Activated T-cell treated with anti-CD3 and anti-CD28 coated beads for 4 hours (primary cell): Measurements from ENCODE around the gene ABCC11.

Experiments used
- DNase-seq: peaks from one replicate; pipeline ENCODE4 v3.0.0-alpha.2; 2020

ABCC11 gene

DNA sequence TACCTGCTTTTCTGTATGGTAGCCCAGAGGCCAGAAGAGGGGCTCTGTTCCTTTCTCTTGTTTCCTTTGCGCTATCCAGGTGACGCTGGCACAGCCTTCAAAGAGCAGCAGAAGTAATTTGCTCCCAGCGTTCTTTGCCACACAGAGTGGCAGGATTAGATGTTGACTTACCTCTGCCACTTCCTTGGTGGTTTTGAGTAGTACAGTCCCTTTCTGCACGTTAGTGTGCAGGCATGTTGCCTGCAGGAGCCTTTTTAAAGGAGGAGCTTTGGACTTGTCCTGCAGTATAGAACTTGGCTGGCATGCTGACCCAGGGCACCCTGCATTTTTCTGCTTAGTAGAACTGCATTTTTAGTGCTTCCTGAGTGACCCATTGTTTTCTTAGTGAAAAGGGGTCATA is at the start of gene ABCC11:
TSS of gene ABCC11 (minus strand) at position 229 of the 400 bp plus-strand sequence. CDS start 15,618 bp downstream, outside the sequence.
- no peak for DNase-seq

DNA sequence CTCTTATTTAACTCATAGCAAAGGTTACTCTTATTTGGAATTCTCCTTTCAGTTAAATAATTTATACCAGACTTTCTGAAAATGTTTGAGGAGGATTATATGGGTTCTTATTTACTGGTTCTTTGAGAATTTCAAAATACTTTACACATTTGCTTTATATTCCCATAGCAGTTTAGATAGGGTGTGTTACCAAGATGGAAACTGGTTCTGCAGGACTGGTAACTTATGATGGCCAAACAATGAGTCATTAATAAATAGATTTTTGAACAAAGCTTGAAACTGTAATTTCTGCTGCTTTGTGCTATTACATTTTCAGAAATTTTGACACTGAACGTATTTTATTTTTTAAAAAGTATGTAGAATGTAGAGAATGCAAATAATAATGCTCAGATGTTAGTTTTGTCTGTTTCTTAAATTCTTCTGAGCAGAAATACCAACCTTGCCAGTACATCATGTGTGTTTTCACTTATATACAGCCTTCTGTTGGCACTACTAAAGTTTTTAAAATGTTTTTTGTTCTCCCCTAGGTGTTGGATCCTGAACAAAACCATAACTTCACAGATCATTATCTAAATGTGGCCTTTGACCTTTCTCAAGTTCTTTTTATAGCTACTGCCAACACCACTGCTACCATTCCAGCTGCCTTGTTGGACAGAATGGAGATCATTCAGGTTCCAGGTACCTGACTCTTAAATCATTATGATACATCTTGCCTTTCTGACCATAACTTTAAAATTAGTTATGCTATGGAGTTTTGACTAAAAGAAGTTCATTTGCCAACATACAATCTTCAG is 48.3 kb upstream of the ABCC11 start:
- no peak for DNase-seq

DNA sequence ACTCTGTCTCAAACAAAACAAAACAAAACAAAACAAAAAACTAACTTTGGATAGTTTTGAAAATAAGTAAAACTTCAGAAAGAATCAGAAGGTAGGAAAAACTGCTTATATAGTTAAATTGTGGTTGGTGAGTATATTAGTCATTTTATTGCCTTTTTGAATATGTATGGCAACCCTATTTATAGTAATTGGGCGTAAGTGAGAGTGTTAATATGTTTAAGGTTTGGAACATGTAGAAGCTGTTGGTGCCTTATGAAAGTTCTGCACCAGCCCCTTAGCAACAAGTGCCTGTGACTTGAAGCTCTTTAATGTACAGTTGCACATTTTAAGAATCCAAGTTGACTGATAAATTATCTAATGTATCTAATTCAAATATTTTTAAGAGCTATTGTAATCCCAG is 47.4 kb upstream of the ABCC11 start:
- no peak for DNase-seq

DNA sequence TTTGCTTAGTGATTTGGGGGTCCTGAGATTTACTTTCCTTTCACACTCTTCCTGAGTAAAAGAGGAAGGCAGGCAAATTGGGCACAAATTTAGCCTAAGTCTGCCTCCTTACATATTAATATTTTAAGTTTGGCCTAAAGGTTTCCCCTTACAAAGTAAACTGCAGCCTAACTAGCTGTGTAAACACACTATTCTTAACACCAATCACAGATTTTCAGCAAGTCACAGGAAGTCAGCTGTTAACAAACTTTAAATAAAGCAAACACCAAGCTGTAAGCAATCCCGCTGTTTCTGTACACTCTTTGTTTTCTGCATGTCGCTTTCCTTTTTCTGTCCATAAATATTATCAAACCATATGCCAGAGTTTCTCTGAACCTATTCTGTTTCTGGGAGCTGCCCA is 45.1 kb upstream of the ABCC11 start:
- no peak for DNase-seq

DNA sequence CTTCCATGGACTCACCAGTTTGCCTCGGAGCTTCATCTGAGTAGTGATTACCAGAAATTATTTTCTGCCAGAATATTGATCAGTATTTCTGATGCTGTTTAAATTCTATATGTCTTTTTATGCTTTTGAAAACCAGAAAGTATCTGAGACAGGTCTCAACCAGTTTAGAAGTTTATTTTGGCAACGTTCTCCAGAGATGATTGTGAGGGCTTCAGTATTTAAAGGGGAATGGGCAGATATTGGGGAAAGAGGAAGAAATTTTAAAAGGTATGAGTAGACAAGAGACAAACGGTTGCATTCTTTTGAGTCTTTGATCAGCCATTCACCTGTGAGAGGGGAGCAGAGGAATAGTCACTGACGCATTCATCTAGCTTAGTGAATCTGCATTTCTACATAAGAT is 44.4 kb upstream of the ABCC11 start:
- no peak for DNase-seq

DNA sequence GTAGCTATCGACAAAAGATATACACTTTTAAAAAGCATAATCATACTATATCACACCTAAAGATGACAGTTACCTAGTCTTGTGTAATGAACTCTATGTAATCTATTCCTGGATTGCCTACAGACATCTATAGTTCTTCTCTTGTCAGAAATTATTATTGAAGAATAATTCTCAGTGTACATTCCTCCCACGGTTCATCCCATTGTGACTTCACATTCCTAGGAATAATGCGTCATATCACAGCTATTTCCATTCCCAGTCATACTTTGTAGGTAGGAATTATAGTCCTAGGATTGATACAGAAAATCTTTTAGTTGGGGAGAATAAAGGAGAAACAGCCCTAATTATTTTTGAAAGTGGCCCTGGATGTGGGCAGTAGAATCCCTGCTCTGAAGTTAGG is 44.0 kb upstream of the ABCC11 start:
- no peak for DNase-seq

DNA sequence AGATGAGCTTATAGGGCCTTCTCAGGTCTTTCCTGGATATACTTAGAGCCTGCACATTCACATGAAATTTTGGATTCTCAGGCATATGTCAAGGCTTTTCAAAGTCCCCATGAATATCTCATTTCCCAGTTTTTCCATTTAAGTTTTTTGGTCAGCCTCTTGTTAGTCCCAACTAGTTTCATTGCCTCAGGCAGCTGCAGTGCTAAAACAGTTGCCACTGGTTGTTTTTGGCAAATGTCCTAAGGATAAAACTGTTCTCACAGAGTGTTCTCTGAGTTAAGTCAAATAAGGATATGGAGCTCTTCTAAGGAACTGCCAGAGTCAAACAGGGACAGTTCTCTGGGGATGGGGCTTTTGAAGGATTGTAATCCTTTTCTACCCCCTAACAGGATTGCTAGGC is 39.9 kb upstream of the ABCC11 start:
- DNase-seq = no peak

DNA sequence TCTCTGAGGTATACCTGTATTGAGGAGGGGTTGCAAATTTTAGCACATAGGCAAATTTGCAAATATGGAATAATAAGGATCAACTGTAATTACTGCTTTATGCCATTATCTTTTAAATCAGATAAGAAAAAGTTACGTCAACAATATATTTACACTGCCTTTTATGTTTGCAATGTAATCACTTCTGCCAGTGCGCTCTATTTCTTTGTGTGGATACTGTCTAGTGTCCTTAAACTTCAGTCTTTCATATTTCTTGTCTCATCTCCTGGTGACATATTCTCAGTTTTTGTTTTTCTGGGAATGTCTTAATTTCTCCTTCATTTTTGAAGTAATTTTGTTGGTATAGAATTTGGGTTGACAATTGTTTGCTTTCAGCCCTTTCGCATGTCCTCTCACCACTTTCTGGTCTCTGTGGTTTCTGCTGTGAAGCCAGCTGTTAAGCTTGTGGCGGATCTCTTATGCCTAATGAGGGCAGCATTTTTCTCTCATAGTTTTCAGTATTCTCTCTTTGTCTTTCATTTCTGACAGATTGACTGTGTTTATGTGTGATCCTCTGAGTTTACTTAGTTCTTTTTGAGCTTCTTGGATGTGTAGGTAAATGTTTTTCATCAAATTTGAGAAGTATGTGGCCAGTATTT is 37.6 kb upstream of the ABCC11 start:
- DNase-seq = no peak

DNA sequence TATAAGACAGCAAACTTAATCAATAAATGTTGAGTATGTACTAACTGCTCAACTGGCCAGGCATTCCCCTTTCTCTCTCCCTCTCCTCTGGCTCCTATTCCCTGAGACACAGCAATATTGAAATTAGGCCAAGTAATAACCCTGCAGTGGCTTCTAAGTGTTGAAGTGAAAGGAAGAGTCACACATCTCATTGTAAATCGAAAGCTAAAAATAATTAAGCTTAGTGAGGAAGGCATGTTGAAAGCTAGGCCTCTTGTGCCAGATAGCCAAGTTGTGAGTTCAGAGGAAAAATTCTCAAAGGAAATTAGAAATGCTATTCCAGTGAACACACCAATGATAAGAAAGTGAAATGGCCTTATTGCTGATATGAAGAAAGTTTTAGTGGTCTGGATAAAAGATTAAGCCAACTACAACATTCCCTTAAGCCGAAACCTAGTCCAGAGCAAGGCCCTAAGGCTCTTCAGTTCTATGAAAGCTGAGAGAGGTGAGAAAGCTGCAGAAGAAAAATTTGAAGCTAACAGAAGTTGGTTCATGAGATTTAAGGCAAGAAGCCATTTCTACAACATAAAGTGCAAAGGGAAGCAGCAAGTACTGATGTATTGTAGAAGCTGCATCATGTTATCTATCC is 35.4 kb upstream of the ABCC11 start:
- no peak for DNase-seq

DNA sequence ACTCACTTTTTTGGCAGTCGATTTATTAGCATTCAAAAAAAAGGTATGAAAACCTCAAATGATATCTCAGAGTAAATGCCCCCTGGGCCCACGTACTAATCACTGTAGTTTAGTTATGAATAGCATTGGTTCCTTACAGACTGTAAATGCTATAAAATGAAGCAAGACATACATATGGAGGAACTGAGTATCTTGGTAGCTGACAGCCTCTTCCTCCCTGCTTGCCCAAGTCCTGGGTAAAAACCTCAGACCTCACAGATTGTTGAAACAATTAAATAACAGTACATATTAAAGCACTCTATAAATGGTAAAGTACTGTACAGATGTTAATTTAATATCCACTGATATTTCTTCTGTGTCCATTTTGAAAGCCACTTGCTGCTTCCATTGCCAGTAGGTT is 33.2 kb upstream of the ABCC11 start:
- no peak for DNase-seq

DNA sequence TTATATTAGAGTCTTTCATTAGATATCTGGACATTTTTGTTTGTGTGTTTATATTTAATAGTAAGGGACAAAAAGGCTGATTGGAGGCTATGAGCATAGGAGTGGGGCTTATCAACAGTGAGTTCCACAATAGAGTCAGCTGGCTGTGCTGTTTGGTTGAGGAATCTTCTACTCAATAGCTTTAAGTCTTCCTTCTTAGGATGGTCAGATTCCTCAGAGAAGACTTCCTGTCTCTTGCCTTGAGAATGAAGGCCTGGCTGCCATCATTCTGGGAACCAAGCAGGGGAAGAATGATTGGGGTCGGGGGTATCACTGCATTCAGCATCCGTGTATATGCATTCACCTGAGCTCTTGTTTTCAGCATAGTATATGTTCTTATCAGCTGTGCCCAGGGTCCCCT is 31.9 kb upstream of the ABCC11 start:
- DNase-seq = no peak

DNA sequence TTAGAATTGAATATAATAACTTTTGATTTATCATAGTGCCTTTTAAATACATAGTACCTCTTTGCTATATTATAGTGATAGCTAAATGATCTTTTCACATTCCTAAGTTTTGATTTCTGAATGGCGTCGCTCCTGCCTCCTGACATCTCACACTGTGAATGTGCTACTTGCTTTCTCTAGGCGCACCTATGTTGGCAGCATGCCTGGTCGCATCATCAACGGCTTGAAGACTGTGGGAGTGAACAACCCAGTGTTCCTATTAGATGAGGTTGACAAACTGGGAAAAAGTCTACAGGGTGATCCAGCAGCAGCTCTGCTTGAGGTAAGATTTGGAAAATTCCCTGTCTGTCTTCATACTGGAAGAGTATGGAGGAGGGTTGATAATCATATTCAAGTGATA is 29.8 kb upstream of the ABCC11 start:
- no peak for DNase-seq

DNA sequence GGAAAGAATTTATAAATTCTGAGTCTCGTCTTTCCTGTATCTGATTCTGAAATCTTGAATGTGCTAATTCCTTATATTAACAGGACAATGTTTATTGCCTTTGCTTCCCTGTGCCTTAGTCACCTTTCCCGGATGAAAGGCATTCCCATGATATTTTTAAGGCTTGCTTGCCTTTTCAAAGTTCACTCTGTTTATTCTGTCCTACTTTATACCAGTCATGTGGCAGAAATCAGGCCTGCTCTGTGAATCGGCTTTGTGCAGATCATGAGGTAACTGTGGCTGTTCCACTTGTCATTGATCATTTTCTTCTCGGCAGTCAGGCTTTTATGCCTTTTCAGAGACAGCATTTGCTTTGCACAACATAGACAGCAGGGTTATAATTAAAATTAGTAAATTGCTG is 28.8 kb upstream of the ABCC11 start:
- no peak for DNase-seq

DNA sequence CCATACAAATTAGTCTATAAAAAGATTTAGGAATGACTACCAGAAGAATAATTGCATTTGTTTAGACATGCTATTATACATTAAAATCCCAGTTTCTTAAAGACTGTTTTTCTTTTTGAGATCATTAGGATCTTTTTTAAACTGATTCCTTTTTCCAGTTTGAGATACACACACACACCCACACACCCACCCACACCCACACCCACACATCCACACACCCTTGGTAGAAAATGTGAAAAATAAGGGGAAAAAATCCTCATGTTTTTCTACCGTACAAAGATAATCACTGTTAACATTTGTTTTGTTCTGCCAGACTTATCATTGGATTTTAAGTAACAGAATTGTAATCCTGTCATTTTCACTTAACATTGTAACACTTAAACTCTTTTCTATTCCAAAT is 27.1 kb upstream of the ABCC11 start:
- DNase-seq = no peak

DNA sequence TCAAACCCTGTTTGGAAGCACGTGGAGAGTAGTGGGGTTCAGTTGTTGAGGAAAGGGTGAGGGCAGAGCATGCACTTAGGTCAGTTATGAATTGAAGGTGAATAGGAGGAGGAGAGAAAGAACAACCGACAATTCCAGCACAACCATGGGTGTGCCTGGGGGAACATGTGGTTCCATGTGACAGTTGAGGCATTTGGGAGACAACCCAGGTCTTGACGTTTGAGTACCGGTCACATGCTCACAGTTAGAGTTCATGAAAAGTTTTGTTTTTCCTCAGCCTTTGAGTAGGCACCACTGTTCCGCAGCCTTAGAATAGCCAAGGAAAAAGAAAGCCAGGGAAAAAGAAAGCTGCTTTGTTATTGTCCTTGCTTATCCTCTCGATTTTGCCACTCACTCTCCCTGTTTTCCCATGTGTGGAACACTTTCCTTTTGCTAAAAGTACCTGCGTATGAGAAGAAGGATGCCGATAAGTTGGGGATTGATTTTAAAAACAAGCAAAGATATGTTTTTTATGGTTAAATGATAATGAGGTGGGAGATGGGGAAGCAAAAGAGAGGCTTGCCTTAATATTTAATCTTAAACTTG is 25.6 kb upstream of the ABCC11 start:
- no peak for DNase-seq

DNA sequence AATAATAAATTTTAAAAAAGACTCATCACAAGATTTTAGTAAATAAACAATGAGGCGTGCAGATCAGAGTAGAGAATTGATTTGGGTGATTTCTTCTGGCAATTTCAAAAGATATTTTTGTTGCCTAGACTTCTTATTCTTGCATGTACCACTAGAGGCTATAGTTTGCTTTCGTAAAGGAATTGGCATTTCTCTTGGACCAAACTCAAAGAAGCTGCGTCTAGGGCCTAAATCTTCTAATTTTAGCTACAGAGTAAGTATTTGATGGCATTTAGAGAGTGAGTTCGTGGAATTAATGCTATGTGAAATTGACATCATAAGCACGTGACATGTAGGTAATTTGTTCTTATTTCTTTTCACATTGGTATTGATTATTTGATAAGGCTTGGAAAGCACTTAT is 24.4 kb upstream of the ABCC11 start:
- DNase-seq = no peak

DNA sequence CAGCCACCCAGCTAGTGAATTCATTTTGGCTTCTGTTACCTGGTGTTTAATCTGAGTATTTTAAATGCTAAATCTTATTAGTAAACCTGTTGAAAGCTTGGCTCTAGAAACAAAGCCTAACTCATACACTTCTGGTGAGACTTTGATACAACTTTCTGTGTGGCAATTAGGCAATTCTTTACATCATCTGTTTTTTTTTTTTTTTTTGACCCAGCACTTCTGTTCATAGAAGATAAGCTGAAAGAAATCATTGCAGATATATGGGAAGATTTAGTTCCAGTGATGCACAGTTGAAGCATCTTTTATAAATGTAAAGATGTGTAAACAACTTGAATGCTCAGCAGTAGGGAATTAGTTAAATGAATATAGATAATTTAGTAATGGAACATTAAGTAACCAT is 21.7 kb upstream of the ABCC11 start:
- no peak for DNase-seq

DNA sequence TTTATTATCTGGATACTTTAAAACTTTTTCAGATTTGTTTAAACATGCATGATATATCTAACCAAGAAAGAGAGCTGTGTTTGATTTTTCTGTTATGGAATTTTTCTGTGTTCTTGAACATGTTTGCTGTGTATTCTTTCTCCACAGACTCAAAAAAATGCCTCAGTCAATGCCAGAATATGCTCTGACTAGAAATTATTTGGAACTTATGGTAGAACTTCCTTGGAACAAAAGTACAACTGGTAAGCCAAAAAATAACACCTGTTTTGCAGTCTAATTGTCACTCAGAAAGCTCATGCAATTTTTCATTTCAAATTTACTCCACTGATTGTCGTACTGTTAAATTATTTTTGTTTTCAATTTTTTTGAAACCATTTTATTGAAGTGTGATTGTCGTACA is 15.3 kb upstream of the ABCC11 start:
- DNase-seq = no peak

DNA sequence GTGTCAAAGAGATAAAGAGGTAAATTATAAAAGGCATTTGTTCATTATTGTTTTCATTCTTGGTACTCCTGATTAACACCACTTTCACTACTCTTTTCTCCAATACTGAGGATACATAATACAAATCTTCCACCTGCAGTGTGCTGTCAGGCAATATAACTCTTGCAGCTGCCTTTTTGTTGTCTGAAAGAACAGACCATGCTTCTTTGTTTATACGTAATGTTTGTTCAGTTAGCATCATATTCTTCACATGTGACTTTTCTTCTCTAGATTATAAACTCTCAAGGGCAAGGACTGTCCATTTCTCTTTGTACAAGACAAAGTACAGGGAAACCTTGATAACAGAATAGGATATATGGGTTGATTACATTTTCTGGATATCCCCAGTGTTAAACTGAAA is 14.2 kb upstream of the ABCC11 start:
- DNase-seq = no peak

DNA sequence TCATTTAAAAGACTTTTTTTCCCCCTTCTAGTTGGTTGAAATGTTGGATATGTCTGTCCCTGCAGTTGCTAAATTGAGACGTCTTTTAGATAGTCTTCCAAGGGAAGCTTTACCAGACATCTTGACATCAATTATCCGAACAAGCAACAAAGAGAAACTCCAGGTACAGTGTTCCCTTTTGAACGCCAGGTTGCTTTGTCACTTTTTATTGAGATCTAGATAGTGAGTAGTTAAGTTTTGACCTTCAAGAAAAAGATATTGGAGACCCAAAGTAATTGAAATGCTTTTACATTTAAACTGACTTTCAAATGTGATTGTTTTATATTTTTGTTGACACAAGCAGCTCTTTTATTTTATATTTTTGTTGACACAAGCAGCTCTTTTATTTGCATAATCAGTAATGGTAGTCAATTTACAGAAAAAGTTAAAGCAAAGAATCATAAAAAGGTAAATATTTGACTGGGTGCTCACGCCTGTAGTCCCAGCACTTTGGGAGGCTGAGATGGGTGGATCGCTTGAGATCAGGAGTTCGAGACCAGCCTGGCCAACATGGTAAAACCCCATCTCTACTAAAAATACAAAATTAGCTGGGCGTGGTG is 9.3 kb upstream of the ABCC11 start:
- no peak for DNase-seq

DNA sequence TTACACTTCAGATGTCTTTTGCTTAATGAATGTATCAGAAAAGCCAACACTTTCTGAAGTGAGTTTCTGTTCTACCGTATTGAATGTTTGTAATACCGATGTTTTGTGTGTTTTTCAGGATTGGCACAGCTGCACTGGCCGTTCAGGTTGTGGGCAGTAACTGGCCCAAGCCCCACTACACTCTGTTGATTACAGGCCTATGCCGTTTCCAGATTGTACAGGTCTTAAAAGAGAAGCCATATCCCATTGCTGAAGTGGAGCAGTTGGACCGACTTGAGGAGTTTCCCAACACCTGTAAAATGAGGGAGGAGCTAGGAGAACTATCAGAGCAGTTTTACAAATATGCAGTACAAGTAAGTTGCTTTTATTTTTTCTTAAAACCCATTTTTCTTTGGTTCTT is 4.7 kb upstream of the ABCC11 start:
- DNase-seq = no peak

DNA sequence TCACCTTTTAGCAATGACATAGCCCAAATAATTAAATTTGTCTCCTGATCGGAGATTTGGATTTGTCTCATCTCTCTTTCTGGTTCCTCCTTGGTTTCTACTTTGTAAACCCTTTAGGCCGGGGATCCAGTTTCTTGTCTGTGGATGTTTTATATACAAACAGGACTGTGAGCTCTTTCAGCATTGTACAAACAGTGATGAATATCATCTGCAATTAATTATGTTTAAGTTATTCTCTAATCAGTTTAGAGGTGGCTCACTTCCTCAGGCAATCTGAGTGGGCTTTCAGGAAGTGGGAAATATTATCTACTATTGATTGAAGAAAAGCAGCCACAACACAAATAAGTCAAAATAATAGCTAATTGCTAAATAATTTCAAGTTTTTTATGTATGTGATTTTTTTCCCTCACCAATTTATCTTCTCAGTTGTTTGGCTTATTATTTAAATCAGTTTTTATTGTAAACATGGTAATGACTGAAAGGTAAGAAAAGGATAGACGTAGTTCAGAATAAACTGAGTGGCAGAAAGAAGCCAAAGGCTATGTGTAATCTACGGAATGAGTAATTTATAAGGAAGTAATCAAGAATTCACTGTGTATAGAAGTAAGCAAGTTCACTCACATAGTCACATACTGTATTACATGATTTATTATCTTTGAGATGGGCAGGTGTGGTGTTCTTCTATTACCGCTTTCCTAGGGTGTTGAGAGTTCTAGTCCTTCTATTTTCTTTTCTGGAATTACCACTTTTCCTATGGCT is 3.4 kb upstream of the ABCC11 start:
- DNase-seq = no peak

DNA sequence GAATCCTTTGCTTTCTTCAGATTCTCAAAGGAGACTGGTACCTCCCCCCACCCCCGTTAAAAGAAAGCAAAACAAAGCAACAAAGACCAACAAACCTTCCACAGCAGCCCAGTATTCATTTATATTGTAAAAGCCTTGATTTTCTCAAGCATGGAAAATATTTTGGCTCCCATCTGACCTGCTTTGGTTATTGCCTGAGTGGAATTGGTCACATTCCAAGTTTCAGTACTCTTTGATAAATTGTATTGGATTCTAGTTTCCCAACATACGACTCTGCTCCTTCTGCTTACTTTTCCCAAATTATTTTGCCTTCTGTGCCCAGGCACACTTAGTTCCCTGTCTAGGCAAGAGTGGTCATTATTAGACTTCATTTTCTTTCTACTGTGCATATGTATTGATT is 1.3 kb downstream of the ABCC11 start:
- DNase-seq = no peak
